Measurements from ENCODE around the gene LHB.
"Not testable (repeated sequence)": the region's sequence is repeated elsewhere in the genome, so short reads cannot be mapped to it uniquely, and the experiment has no call there.

LHB gene

GRCh38 chr19:49042177-49042576 lies 25.3 kb upstream of the LHB start:
- DNase-seq (ENCODE audit: low spot score), result no peak
- no peak for TF ChIP-seq CTCF (IDR thresholded peaks at IDR 0.05; ENCODE audit: extremely low read depth, missing control alignments)

GRCh38 chr19:49039736-49040135 lies 22.8 kb upstream of the LHB start:
- DNase-seq (ENCODE audit: low spot score), result not testable (repeated sequence)

GRCh38 chr19:49038557-49039276 lies 21.8 kb upstream of the LHB start:
- DNase-seq (ENCODE audit: low spot score), result not testable (repeated sequence)

GRCh38 chr19:49038111-49038510 lies 21.2 kb upstream of the LHB start:
- not testable (repeated sequence) for DNase-seq (ENCODE audit: low spot score)

- peak; percentile 38 for TF ChIP-seq CTCF (IDR thresholded peaks at IDR 0.05; ENCODE audit: extremely low read depth, missing control alignments)
- DNase-seq (ENCODE audit: low spot score), result peak; percentile 25
Measured at GRCh38 chr19:49036815-49037214, 19.9 kb upstream of the LHB start, which contains the start of gene CGB1. Gene CGB1 (minus strand): TSS chr19:49036895. CDS start chr19:49036711, 184 bp downstream.

- peak; percentile 68 for DNase-seq (ENCODE audit: low spot score)
Measured at GRCh38 chr19:49031642-49032301, 14.9 kb upstream of the LHB start, which contains the start of gene CGB2. Gene CGB2 (plus strand): TSS chr19:49031890. CDS start chr19:49032096, 206 bp downstream.

GRCh38 chr19:49030323-49030722 lies 13.4 kb upstream of the LHB start:
- not testable (repeated sequence) for DNase-seq (ENCODE audit: low spot score)

GRCh38 chr19:49029749-49030148 lies 12.9 kb upstream of the LHB start:
- DNase-seq (ENCODE audit: low spot score), result not testable (repeated sequence)

- DNase-seq (ENCODE audit: low spot score), result not testable (repeated sequence)
Measured at GRCh38 chr19:49028686-49029085, 11.8 kb upstream of the LHB start.

- DNase-seq (ENCODE audit: low spot score), result not testable (repeated sequence)
Measured at GRCh38 chr19:49025599-49025998, 8.7 kb upstream of the LHB start.

GRCh38 chr19:49025088-49025487 lies 8.2 kb upstream of the LHB start:
- DNase-seq (ENCODE audit: low spot score), result not testable (repeated sequence)

- DNase-seq (ENCODE audit: low spot score), result not testable (repeated sequence)
Measured at GRCh38 chr19:49024233-49024632, 7.3 kb upstream of the LHB start, which contains the start of gene CGB3. Gene CGB3 (minus strand): TSS chr19:49024333. CDS start chr19:49023971, 362 bp downstream.

GRCh38 chr19:49022116-49022515 lies 5.2 kb upstream of the LHB start:
- no peak for TF ChIP-seq CTCF (IDR thresholded peaks at IDR 0.05; ENCODE audit: extremely low read depth, missing control alignments)

More at GRCh38 chr19:49022116-49022515, 5.2 kb upstream of the LHB start:
- no peak for DNase-seq (ENCODE audit: low spot score)
